ENCODE data around the gene ZNF326. TPM values are rescaled to one million over a fixed set of nuclear protein-coding genes. Genes with fewer than 3 reads are reported as not detected.

ZNF326 gene
- total RNA-seq, 4 donors from 2014 or later = 7.9 to 25.3 (median 18.8) TPM

DNA sequence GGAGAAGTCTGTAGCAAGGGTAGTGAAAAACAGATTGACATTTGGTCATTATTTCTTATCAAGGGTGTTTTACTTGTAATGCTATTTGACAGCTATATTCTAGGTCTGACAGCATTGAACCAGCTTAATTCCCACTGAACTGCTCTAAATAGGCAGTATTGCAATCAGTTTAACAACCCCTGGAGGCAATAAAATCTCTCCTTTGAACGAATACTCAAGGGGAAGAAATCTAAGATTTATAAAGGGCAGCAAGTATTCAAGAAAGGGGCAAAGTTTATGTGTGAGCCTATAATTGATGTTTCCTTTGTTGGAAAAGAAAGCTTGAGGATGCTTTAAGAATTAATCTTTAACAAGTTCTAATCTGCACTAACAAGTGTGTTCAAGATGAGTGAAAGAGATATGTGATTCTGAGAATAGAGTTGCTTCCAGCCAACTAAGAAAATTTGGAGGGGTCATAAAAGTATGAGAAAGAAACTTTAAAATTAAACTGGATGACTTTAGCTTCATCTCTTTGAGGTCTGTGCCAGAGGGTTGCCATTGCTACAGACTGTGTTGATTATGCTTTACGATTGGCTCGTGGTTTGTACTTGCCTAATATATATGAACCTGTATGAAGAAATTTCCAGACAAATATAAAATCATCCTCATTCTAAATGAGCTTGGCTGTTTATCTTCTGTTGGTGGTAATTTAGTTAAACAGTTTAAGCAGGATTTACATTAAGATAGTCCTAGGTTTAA lies 72.5 kb downstream of the ZNF326 start:
- 45 to 46% methylated on average over 3 of the region's 3 CpGs for WGBS, 2 donors
- TF ChIP-seq CTCF (IDR thresholded peaks at IDR 0.05) (no peak), POLR2A (IDR thresholded peaks at IDR 0.05) (no peak)
- H3K27me3 ChIP-seq = peaks cover 0 to 4% (median 0%) of the 10 kb centered on the region in 4 donors

GRCh38 chr1:90068611-90069280 lies 73.8 kb downstream of the ZNF326 start:
- TF ChIP-seq CTCF (IDR thresholded peaks at IDR 0.05) (no peak), POLR2A (IDR thresholded peaks at IDR 0.05) (no peak)
- Histone ChIP-seq H3K4me3 (no peak overlapping the region), H3K9me3 (no peaks in the 10 kb centered on the region), H3K27ac (no peak overlapping the region), H3K27me3 (peaks cover 0 to 3% (median 0%) of the 10 kb centered on the region in 4 donors), H3K4me1 (no peaks in the 10 kb centered on the region), H3K36me3 (no peaks in the 10 kb centered on the region)
- intact Hi-C loops (cut with DNase I) = no loop called here
- WGBS, 2 donors = 80 to 89% methylated on average over 5 of the region's 5 CpGs
- DNase-seq = no peak

More for the DNA sequence above, 72.5 kb downstream of the ZNF326 start:
- Histone ChIP-seq H3K36me3 (no peaks in the 10 kb centered on the region), H3K4me3 (no peak overlapping the region), H3K4me1 (no peaks in the 10 kb centered on the region), H3K27ac (no peak overlapping the region), H3K9me3 (no peaks in the 10 kb centered on the region)
- DNase-seq = no peak
- intact Hi-C loops (cut with DNase I) = no loop called here

GRCh38 chr1:90074137-90074536 lies 79.2 kb downstream of the ZNF326 start:
- H3K4me1 ChIP-seq = no peaks in the 10 kb centered on the region
- H3K4me3 ChIP-seq = peak overlapping the region in 1 of 4 donors; percentile 38
- no peaks in the 10 kb centered on the region for H3K36me3 ChIP-seq
- intact Hi-C loops (cut with DNase I) = no loop called here
- 30 to 47% methylated on average over 5 of the region's 5 CpGs for WGBS, 2 donors
- H3K9me3 ChIP-seq = no peaks in the 10 kb centered on the region
- no peaks in the 10 kb centered on the region for H3K27me3 ChIP-seq
- no peak overlapping the region for H3K27ac ChIP-seq
- TF ChIP-seq CTCF (IDR thresholded peaks at IDR 0.05) = no peak
- TF ChIP-seq POLR2A (IDR thresholded peaks at IDR 0.05) = no peak
- DNase-seq = no peak

DNA sequence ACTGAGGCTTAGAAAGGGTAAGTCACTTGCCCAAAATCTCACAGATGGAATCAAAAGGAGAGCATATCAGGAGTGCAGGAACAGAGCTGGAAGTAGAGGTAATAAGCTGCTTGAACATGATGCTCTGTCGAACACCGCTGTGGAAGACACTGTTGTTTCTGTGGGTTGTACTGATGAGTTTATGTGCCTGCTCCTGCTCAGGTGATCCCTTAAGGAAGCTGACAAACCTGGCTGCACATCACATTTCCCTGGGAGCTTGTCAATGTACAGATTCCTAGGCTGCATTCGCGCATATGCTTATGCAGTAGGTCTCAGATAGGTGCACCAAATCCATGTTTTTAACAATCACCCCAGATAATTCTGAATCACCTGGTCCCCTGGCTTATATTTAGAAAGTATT lies 79.7 kb downstream of the ZNF326 start:
- H3K9me3 ChIP-seq = no peaks in the 10 kb centered on the region
- DNase-seq = no peak
- WGBS, 2 donors = 70% methylated on average over 4 of the region's 4 CpGs
- no peak overlapping the region for H3K27ac ChIP-seq
- intact Hi-C loops (cut with DNase I) = no loop called here
- peak overlapping the region in 1 of 4 donors; percentile 38 for H3K4me3 ChIP-seq
- H3K27me3 ChIP-seq = no peaks in the 10 kb centered on the region
- TF ChIP-seq POLR2A (IDR thresholded peaks at IDR 0.05) (no peak), CTCF (IDR thresholded peaks at IDR 0.05) (no peak)
- no peaks in the 10 kb centered on the region for H3K36me3 ChIP-seq
- no peaks in the 10 kb centered on the region for H3K4me1 ChIP-seq

DNA sequence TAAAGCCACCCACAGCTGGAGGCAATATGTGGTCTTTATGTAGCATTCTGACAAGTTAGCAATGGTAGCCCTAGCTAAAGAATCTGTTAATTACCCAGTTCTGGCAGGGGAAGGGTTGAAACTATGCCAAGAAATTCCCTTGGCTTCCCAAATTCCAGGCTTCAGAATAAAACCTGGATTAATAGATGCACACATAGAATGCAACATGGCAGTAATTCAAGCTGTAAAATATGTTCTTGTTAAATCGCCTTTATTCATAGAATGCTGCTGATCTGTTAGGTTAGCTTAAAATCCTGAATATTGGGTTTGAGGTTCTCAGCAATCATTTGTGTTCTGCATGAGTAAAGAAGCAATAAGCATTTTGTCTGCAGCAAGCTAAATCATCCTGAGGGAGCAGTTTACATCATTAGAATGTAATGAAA lies 80.1 kb downstream of the ZNF326 start:
- H3K9me3 ChIP-seq = no peaks in the 10 kb centered on the region
- H3K27me3 ChIP-seq = no peaks in the 10 kb centered on the region
- intact Hi-C loops (cut with DNase I) = no loop called here
- no peak overlapping the region for H3K27ac ChIP-seq
- DNase-seq = no peak
- no peak for TF ChIP-seq POLR2A (IDR thresholded peaks at IDR 0.05)
- no peak for TF ChIP-seq CTCF (IDR thresholded peaks at IDR 0.05)
- H3K36me3 ChIP-seq = no peaks in the 10 kb centered on the region
- no peaks in the 10 kb centered on the region for H3K4me1 ChIP-seq
- H3K4me3 ChIP-seq = no peak overlapping the region
- WGBS, 2 donors = 19 to 28% methylated on average over 1 of the region's 1 CpG

All from esophagus squamous epithelium (tissue), 5 donors.